Activated naive CD4-positive, alpha-beta T cell (primary cell): Measurements from ENCODE around the gene DOCK1.

ENCODE experiments used
- DNase-seq, 4 experiments: peaks; one replicate each; lab custom pipeline; 2025; lab: John Stamatoyannopoulos, UW

Gene DOCK1

GRCh38 chr10:127039435-127039834 lies 134.2 kb downstream of the DOCK1 start:
- no peak for DNase-seq

DNA sequence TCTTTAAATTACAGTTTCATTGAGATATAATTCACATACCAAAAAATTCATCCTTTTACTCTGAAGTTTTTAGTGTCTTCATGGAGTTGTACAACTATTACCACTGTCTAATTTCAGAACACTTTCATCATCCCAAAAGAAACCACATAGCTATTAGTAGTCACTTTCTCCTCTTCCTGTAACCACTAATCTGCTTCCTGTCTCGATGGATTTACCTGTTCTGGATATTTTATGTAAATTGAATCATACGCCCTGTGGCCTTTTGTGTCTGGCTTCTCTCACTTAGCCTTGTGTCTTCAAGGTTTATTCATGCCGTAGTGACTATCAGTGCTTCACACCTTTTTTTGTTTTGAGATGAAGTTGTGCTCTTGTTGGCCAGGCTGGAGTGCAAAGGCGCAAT lies 135.5 kb downstream of the DOCK1 start:
- no peak for DNase-seq

DNA sequence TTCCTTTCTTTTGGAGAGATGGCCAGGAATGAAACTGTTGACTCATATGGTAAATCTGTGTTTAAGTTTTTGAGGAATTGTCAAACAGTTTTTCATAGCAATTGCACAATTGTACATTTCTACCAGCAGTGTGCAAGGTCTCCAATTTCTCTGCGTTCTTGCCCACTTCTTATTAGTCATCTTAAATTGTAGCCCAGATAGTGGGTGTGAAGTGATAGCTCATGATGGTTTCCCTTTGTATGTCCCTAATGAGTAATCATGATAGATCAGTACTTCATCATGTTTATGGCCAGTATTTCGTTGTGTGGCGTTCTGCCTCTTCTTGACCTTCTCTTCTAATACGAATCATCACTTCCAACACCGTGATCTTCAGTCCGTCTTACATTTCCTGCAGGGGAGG lies 136.3 kb downstream of the DOCK1 start:
- no peak for DNase-seq

DNA sequence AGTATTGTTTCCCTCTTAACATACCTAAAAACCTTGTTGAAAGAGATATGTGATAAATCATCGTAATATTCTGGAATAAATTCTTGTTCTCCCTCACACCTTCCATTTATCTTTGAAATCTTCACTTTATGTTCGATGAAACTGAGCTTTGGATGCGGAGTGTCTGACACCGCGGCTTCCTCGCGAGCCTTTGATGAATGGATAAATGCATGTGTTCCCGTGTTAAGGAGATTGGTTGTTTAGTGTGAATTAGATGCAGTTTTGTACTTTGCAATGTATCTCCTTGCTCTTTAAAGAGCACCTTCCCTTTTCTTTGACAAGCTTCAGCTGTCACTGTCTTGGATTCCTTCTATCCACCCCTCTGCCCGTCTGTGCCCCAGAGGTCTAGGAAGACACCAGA lies 138.1 kb downstream of the DOCK1 start:
- DNase-seq: no peak

GRCh38 chr10:127044186-127044585 lies 139.0 kb downstream of the DOCK1 start:
- no peak for DNase-seq

DNA sequence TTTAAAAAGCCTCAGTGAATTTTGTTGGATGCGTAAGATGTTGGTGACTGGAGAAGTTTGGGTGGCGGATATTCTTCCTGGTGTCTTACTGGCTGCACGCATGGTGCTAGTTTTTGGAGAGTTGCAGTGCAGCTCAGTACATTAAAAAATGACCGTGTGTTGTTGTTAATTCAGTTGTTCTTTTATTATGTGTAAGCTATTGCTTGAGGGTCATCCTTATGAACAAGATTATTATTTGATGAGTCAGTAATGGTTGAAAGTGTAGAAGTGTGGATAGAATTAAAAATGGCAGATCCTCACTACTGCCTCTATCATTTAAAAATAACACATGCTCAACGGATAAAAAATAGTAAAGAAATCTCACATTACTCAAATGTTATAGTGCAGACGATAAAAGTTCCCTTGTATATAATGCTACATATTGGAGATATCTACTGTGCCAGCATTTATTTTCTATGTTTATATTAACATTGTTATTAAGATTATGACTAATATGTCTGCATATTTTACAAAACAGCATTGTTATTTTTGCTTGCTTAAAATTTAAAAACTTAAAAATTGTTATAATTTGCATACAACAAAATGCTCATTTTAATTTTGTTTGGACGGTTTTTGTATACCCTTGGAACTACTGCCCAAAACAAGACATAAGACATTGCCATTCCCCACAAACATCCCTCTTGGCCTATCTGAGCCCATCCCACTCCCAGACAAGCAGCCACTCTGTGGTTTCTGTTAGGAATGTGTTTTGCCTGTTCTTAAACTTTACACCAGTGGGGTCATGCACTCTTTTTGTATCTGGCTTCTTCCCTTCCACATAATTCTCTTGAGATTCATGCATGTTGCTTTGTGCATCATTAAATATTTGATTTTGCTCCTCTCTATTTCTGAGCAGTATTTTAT lies 142.0 kb downstream of the DOCK1 start:
- DNase-seq: no peak

DNA sequence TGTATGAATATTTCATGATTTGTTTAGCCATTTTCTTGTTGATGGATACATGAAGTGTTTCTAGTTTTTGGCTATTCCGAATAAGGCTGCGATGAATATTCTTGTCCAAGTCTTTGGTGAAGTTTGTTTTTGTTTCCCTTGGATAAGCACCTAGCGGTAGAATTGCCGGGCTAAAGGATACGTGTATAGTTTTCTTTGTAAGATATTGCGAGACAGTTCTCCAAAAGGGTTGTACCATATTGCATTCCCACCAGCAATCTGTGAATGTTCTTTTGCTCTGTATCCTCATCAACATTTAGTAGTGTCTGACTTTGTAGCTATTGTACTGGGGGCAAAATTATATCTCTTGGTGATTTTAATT lies 142.6 kb downstream of the DOCK1 start:
- no peak for DNase-seq

- DNase-seq: no peak
These were observed 143.4 kb downstream of the DOCK1 start for GRCh38 chr10:127048630-127049029.

DNA sequence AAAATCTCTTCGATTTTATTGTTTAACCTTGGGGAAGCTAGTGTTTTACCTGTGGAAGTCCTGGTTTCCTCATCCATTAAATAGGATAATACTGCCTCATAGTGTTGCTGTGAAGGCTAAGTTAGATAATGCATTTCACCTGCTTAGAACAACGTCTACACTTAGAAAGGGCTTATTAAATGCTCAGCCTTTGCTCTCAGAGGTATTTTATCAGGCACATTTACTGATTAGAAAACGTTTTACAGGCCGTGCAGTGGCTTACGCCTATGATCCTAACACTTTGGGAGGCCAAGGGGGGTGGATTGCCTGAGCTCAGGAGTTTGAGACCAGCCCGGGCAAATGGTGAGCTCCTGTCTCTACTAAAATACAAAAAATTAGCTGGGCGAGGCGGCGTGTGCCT lies 146.8 kb downstream of the DOCK1 start:
- DNase-seq: no peak

DNA sequence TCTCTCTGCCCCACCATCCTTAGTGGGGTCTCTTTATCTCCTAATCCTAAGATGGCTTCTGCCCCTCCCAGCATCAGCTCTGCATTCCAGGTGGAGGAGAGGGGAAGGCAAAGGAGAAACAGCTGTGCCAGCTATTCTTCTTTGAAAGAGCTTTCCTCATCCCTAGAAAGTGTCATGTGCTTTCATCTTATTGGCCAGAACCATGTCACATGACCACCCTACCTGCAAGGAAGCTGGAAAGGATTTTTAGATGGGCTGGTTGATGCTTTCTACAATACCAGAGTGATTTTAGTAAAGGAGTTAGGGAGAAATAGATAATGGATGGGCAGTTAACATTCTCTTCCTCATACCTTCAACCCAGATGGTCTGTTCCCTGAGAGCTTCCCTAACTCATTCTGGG lies 150.0 kb downstream of the DOCK1 start:
- no peak for DNase-seq

DNA sequence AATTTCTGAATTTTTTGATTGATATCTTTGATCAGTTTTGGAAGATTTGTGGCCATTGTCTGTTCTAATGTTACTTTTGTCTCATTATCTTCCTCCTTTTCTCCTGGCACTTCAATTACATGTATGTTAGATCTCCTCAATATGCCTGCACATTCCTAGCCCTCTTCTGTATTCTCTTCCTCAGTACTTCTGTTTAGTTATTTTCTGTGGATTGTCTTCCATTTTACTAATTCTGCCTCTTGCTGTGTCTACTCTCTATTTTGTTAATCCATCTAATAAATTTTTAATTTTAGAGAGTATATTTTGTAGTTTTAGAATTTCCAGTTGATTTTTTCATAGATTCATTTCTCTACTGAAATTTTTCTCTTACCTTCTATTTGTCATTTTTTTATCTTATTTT lies 154.1 kb downstream of the DOCK1 start:
- DNase-seq: no peak

DNA sequence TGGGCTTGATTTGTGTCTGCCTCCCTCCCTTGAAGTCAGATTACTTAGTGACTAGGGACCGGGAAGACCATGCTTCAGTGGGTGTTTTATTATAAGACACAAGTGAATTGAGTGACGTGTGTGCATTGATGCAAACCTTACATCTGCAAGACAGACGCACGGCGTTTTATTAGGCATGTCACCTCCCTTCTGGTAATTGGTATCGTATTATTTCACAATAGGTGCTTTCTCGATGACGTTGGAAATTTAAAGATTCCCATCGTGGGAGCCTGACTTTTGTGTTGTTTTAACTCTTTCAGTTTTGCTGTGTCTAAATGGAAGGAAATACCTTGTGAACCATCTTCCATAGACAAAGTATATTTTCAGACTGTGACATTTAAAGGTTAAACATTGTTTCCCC lies 158.5 kb downstream of the DOCK1 start:
- no peak for DNase-seq

DNA sequence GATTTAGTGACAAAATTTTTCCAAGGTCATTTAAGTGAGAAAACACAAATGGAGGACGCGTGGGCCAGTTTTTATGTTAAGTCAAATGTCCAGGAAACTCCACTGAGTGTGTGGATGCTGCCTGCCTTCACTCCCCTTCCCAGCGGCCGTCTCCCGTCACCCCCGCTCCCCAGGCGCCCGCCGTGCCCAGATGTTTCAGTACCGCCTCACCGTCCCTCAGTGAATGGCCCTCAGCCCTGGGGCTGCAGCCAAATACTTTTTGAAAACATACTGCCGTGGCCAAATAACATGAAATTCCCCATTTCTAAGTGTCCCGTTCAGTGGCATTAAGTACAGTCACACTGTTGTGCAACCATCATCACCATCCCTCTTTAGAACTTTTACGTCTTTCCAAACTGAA lies 159.2 kb downstream of the DOCK1 start:
- DNase-seq: no peak

- no peak for DNase-seq
These were observed 162.4 kb downstream of the DOCK1 start for GRCh38 chr10:127067542-127068194.

- DNase-seq: no peak
These were observed 163.3 kb downstream of the DOCK1 start for GRCh38 chr10:127068485-127068884.

GRCh38 chr10:127069436-127069835 lies 164.2 kb downstream of the DOCK1 start:
- no peak for DNase-seq

GRCh38 chr10:127071126-127071525 lies 165.9 kb downstream of the DOCK1 start:
- no peak for DNase-seq

- DNase-seq: no peak
These were observed 168.4 kb downstream of the DOCK1 start for GRCh38 chr10:127073666-127074065.

DNA sequence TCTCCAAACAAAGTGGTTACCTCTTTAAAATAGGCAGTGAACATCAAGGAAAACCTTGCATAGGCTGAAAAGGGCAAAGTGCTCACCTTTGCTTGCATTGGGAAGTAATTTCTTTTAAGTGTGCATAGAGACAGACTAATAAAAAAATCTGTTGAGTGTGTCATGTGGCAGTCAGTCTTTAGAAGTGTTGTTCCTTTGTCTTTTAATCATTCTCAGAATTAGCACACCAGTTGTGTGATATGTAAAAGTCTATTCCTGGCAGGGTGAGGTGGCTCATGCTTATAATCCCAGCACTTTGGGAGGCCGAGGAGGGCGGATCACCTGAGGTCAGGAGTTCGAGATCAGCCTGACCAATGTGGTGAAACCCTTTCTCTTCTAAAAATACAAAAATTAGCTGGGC lies 174.2 kb downstream of the DOCK1 start:
- no peak for DNase-seq

- DNase-seq: no peak
These were observed 175.1 kb downstream of the DOCK1 start for GRCh38 chr10:127080317-127080716.

GRCh38 chr10:127081851-127082345 lies 176.7 kb downstream of the DOCK1 start:
- no peak for DNase-seq

DNA sequence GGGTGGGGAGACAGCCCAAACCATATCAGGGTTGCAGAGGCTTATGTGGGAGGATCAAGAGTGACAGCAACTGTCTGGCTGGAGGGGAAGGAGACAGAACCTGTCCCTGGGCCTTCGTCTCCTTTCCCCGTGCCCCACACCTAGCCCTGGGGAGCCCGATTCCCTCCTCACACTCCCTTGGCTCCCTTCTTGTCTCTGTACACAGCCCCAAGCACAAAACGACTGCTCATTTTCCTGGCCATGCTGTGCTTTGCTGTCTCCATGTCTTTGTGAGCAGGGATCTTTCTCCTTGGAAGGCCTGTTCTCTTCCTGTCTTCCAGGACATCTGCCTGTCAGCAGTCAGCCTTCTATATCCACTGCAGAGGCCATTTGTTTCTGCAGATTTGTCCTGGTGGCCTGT lies 177.4 kb downstream of the DOCK1 start:
- DNase-seq: no peak

- DNase-seq: no peak
These were observed 180.7 kb downstream of the DOCK1 start for GRCh38 chr10:127085957-127086356.
